ENCODE results near the gene PXYLP1.
A peak's percentile ranks its signal among the peaks of the same experiment; 100 is the strongest.

The PXYLP1 gene

GRCh38 chr3:141249041-141249440, 17.4 kb downstream of the PXYLP1 start:
- no peak for DNase-seq (ENCODE audit: low spot score)

GRCh38 chr3:141250342-141250741, 18.7 kb downstream of the PXYLP1 start:
- DNase-seq (ENCODE audit: low spot score), result no peak

- DNase-seq (ENCODE audit: low spot score), result no peak
These were observed 19.2 kb downstream of the PXYLP1 start for GRCh38 chr3:141250828-141251227.

- DNase-seq (ENCODE audit: low spot score), result no peak
These were observed 21.7 kb downstream of the PXYLP1 start for GRCh38 chr3:141253326-141253725.

- no peak for DNase-seq (ENCODE audit: low spot score)
These were observed 22.2 kb downstream of the PXYLP1 start for GRCh38 chr3:141253811-141254210.

- no peak for DNase-seq (ENCODE audit: low spot score)
These were observed 23.7 kb downstream of the PXYLP1 start for GRCh38 chr3:141255137-141255845.

- DNase-seq (ENCODE audit: low spot score), result peak; percentile 65
These were observed 24.2 kb downstream of the PXYLP1 start for GRCh38 chr3:141255846-141256261.

GRCh38 chr3:141256820-141257219, 25.2 kb downstream of the PXYLP1 start:
- DNase-seq (ENCODE audit: low spot score), result no peak

- DNase-seq (ENCODE audit: low spot score), result no peak
These were observed 26.3 kb downstream of the PXYLP1 start for GRCh38 chr3:141257961-141258360.

GRCh38 chr3:141258973-141259372, 27.3 kb downstream of the PXYLP1 start:
- no peak for DNase-seq (ENCODE audit: low spot score)

GRCh38 chr3:141259821-141260629, 28.4 kb downstream of the PXYLP1 start:
- no peak for DNase-seq (ENCODE audit: low spot score)

GRCh38 chr3:141260630-141260927, 29.0 kb downstream of the PXYLP1 start:
- no peak for DNase-seq (ENCODE audit: low spot score)

- DNase-seq (ENCODE audit: low spot score), result no peak
These were observed 30.1 kb downstream of the PXYLP1 start for GRCh38 chr3:141261472-141262307.

GRCh38 chr3:141262308-141262705, 30.7 kb downstream of the PXYLP1 start:
- DNase-seq (ENCODE audit: low spot score), result no peak

- DNase-seq (ENCODE audit: low spot score), result no peak
These were observed 34.6 kb downstream of the PXYLP1 start for GRCh38 chr3:141266186-141266585.

- peak; percentile 32 for DNase-seq (ENCODE audit: low spot score)
These were observed 35.4 kb downstream of the PXYLP1 start for GRCh38 chr3:141266797-141267555.

- DNase-seq (ENCODE audit: low spot score), result no peak
These were observed 36.0 kb downstream of the PXYLP1 start for GRCh38 chr3:141267629-141268028.

GRCh38 chr3:141268306-141268705, 36.7 kb downstream of the PXYLP1 start:
- DNase-seq (ENCODE audit: low spot score), result no peak

GRCh38 chr3:141268791-141269190, 37.2 kb downstream of the PXYLP1 start:
- no peak for DNase-seq (ENCODE audit: low spot score)

- no peak for DNase-seq (ENCODE audit: low spot score)
These were observed 38.3 kb downstream of the PXYLP1 start for GRCh38 chr3:141269961-141270360.

GRCh38 chr3:141271279-141272030, 39.8 kb downstream of the PXYLP1 start:
- DNase-seq (ENCODE audit: low spot score), result no peak

All from CD4-positive, alpha-beta T cell treated with Interleukin-2 at 100 ng/mL for 4 hours (primary cell).